K562 treated with DMSO at 1 percent for 24 hours (cell line): ENCODE measurements around the gene EI24. TPM values are rescaled to one million over a fixed set of nuclear protein-coding genes. Genes with fewer than 3 reads are reported as not detected.

Source experiments
- total RNA-seq: library from RNA; unstranded; fragments of 300-600 nt; gene quantifications from 2 replicates; pipeline ENCODE4 v1.2.3, GENCODE V29; 2022; ENCODE audit warnings: low read depth; ENCODE audit not compliant: insufficient read depth

The EI24 gene
- total RNA-seq: 104 and 118 TPM in 2 replicates

DNA sequence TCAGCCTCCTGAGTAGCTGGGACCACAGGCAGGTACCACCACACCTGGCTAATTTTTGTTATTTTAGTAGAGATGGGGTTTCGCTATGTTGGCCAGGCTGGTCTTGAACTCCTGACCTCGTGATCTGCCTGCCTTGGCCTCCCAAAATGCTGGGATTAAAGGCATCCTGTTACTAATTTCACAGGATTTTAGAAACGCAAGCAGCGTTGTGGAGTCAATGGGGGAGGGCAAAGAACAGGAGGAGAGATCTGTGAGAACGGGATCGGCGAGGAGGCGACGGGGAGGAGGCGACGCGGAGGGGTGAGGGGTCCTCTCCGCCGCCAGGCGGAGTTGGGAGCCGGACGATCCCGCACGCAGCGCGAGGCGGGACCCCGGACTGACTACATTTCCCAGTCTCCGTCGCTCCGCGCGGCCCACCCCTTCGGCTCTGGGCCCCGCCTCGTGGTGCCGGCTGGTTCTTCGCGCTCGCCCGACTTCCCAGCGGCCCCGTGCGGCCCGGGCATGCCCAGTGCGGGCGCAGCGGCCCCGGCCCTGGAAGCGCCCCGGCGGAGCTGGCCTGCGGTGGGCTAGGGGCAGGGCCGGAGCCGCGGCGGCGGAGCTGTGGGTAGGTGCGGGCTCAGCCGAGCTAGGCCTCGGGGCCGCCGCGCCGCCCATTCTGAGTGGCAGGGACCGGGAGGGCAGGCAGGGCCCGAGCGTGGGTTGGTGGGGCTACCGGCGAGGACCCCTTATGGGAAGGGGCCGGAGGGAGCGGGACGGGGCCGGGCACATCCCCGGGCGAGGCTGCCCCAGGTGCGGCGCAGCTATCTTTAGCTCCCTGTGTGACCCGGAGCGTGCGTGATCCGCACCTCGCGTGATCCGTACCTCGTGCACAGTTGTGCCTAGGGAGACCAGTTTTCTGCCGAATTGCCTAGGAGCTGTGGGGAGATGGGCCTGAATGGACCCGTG is at the start of gene EI24:
TSS of gene EI24 (plus strand) at position 508 of the 945 bp plus-strand sequence. CDS start 3,051 bp downstream, outside the sequence.

GRCh38 chr11:125592305-125593113 is 23.2 kb downstream of the EI24 start, which contains the start of gene STT3A:
Gene STT3A, plus strand, starts transcription at chr11:125592852. Its CDS starts 3,064 bp downstream, at chr11:125595916.

DNA sequence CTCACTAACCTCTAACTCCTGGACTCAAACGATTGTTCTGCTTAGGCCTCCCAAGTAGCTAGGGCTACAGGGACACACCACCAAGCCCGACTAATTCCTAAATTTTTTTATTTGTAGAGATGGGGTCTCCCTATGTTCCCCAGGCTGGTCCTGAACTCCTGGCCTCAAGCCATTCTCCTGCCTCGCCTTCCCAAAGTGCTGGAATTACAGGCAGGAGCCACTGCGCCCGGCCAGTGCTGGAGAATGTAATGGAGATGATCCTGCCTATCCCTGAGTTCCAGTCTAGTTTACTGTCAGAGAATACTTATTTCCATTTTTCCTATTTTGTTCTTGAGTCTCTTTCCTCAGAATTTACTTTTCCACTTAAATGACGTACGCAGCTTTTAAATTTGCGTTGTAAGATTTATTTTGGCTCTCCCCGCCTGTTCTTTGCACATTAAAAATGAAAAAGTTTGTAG is 55.5 kb downstream of the EI24 start, which contains the start of gene CHEK1:
TSS of gene CHEK1 (plus strand) at position 408 of the 458 bp plus-strand sequence. CDS start 1,606 bp downstream, outside the sequence.

Other genes with a start within 250 kb of the EI24 start
- gene FEZ1, start 73.2 kb upstream of the EI24 start, total RNA-seq: 12.4 and 13.0 TPM in 2 replicates
- gene STT3A, start 23.4 kb downstream of the EI24 start, total RNA-seq: 115 TPM in 2 replicates
- 54.4 and 60.7 TPM in 2 replicates for gene CHEK1, start 55.7 kb downstream of the EI24 start, total RNA-seq
- gene ACRV1, start 111.4 kb downstream of the EI24 start, total RNA-seq: 0.15 TPM in 1 of 2 replicates, not detected in the other
- not detected in 2 replicates for gene PATE1, start 176.8 kb downstream of the EI24 start, total RNA-seq
- gene PATE2, start 209.4 kb downstream of the EI24 start, total RNA-seq: not detected in 2 replicates
- gene PATE3, start 218.7 kb downstream of the EI24 start, total RNA-seq: not detected in 2 replicates